IPS-18a (cell line): ENCODE data around the gene SHROOM2.

ENCODE experiments used
- H3K27ac ChIP-seq: one replicate; pipeline ENCODE4 v1.5.1; 2013; ENCODE audit warnings: low read length
- H3K27me3 ChIP-seq: one replicate; pipeline ENCODE4 v1.6.1; 2013; ENCODE audit warnings: mild to moderate bottlenecking, low read length; ENCODE audit not compliant: control insufficient read depth, insufficient read depth
- H3K36me3 ChIP-seq: one replicate; pipeline ENCODE4 v1.6.1; 2013; ENCODE audit warnings: low read depth, low read length; ENCODE audit not compliant: control insufficient read depth
- H3K4me1 ChIP-seq: one replicate; pipeline ENCODE4 v1.6.1; 2013; ENCODE audit warnings: low read depth, low read length; ENCODE audit not compliant: control insufficient read depth
- H3K4me3 ChIP-seq: one replicate; pipeline ENCODE4 v1.5.1; 2013; ENCODE audit warnings: low read length
- H3K9ac ChIP-seq: one replicate; pipeline ENCODE4 v1.6.1; 2013; ENCODE audit warnings: mild to moderate bottlenecking, low read length, moderate library complexity
- H3K9me3 ChIP-seq: one replicate; pipeline ENCODE4 v1.6.1; 2013; ENCODE audit warnings: low read depth, low read length; ENCODE audit not compliant: control insufficient read depth

The SHROOM2 gene

DNA sequence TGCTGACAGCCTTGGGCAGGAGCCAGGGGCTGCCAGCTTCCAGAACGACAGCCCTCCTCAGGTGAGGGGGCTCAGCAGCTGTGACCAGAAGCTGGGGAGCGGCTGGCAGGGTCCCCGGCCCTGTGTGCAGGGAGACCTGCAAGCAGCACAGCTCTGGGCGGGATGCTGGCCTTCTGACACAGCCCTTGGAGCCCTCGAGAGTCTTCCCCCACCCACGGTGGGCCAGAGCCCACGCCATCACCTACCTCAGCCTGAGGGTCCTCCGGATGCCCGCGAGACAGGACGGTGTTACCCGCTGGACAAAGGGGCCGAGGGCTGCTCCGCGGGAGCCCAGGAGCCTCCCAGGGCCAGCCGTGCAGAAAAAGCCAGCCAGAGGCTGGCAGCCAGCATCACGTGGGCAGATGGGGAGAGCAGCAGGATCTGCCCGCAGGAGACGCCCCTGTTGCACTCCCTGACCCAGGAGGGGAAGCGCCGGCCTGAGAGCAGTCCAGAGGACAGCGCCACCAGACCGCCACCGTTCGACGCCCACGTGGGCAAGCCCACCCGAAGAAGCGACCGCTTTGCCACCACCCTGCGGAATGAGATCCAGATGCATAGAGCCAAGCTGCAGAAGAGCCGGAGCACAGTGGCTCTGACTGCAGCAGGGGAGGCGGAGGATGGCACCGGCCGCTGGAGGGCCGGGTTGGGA is 109.1 kb downstream of the SHROOM2 start:
- peaks cover 32% of the 10 kb centered on the region for H3K36me3 ChIP-seq

DNA sequence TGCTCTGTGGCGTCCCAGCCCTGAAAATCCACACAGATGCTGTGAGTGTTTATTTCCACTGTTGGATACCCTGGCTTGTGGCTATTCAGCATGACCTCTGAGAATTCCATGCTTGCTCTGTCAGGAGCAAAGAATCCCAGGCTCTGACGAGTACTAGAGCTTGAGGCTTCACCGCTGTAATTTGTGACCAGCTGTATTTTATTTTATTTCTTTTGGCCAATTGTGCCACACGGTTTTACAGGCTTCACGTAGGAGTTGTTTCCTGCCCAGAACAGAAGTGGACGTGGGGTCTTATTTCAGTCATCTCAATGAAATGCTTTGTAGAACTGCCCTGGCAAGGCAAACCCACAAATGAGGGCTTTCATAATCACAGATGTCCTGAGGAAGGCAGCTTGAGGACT is 111.5 kb downstream of the SHROOM2 start:
- Histone ChIP-seq H3K4me3 (no peak overlapping the region), H3K27me3 (no peaks in the 10 kb centered on the region), H3K4me1 (peaks cover 3% of the 10 kb centered on the region), H3K9ac (no peak overlapping the region), H3K36me3 (peaks cover 28% of the 10 kb centered on the region), H3K27ac (no peak overlapping the region), H3K9me3 (no peaks in the 10 kb centered on the region)

More for the DNA sequence above, 109.1 kb downstream of the SHROOM2 start:
- Histone ChIP-seq H3K27me3 (no peaks in the 10 kb centered on the region), H3K4me1 (peaks cover 3% of the 10 kb centered on the region), H3K4me3 (no peak overlapping the region), H3K9me3 (no peaks in the 10 kb centered on the region), H3K9ac (no peak overlapping the region), H3K27ac (no peak overlapping the region)

DNA sequence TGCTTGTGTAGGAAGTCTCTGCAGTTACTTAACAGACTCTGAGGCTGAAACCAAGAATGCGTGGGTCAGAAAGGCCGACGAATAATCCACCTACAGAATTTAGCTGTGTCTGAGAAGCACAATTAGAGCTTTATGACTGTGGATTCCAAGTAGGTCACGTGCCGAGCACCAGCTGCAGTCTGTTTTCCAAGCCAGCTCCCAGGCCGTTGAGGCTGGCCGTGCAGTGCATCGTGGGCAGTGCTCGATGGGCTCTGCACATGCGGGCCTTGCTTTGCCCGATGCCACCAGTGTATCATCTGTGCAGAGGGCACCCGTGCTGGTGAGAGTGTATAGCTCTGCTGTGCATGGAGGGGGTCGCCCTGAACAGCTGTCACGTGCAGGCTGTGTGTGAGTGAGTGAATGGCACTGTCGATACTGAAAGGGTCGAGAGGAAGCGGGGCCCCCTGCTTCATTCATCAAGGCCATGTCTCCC is 113.4 kb downstream of the SHROOM2 start:
- no peaks in the 10 kb centered on the region for H3K9me3 ChIP-seq
- H3K27ac ChIP-seq: no peak overlapping the region
- no peak overlapping the region for H3K9ac ChIP-seq
- peaks cover 3% of the 10 kb centered on the region for H3K4me1 ChIP-seq
- H3K27me3 ChIP-seq: no peaks in the 10 kb centered on the region
- peaks cover 20% of the 10 kb centered on the region for H3K36me3 ChIP-seq
- no peak overlapping the region for H3K4me3 ChIP-seq

DNA sequence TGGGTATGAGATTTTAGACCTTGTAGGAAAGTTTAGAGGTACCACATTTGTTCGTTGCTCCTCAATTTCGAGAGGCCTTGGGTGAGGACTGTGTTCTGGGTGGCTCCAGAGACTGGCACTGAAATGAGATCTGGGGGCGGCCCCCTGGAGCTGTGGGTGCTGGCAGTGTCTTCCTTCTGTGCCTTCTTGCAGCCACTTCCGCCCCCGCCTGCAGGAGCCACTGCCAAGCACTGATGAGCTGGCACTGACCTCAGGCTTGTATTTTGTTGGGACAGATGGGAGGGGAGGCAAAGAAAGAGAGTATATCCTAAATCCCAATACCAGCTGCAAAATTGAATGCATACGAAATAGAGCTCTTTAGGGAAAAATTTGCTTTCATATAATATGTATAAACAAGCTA is 116.4 kb downstream of the SHROOM2 start:
- Histone ChIP-seq H3K36me3 (no peaks in the 10 kb centered on the region), H3K4me1 (peaks cover 9% of the 10 kb centered on the region), H3K9me3 (no peaks in the 10 kb centered on the region), H3K27me3 (no peaks in the 10 kb centered on the region), H3K27ac (no peak overlapping the region), H3K4me3 (no peak overlapping the region), H3K9ac (no peak overlapping the region)

DNA sequence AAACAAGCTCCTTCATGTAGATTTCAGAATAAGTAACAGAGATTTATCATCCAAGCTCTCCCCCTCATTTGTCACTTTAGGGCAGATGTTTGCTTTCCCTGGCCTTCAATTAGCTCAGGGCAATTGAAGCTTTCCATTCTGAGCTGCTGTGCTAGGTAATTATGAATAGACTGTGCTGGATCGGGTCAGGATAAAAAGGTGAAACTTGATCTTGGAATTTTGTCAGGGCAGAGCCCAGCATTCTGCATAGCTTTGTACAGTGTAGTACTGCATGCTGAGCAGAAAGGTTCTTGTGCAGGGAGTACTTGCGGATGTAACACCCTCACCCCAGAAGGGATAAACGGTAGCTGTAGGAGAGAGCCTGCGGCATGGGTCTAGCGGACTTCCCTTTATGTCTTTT is 116.9 kb downstream of the SHROOM2 start:
- no peaks in the 10 kb centered on the region for H3K27me3 ChIP-seq
- H3K9ac ChIP-seq: no peak overlapping the region
- no peaks in the 10 kb centered on the region for H3K9me3 ChIP-seq
- H3K4me3 ChIP-seq: no peak overlapping the region
- H3K27ac ChIP-seq: no peak overlapping the region
- no peaks in the 10 kb centered on the region for H3K36me3 ChIP-seq
- H3K4me1 ChIP-seq: peaks cover 9% of the 10 kb centered on the region

DNA sequence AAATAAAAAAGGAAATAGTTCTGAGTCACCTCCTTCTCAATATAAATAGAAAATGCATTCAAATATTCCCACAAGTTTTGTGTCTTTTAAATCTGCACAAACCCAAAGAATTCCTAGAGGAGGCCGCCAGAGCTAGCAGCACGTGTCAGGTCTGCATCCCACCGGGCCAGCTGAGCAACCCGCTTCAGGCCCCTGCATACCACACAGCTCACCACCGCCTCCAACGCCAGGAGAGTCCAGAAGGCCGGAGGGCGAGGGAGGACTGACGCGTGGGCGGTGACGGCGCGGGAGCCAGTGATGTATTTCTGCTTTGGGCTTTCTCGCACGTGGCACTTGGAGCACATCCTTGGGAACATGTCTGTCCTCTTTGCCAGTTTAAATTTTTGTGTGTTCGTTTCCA is 119.1 kb downstream of the SHROOM2 start:
- no peaks in the 10 kb centered on the region for H3K9me3 ChIP-seq
- peaks cover 8% of the 10 kb centered on the region for H3K4me1 ChIP-seq
- no peak overlapping the region for H3K27ac ChIP-seq
- no peaks in the 10 kb centered on the region for H3K36me3 ChIP-seq
- no peaks in the 10 kb centered on the region for H3K27me3 ChIP-seq
- no peak overlapping the region for H3K9ac ChIP-seq
- H3K4me3 ChIP-seq: no peak overlapping the region

DNA sequence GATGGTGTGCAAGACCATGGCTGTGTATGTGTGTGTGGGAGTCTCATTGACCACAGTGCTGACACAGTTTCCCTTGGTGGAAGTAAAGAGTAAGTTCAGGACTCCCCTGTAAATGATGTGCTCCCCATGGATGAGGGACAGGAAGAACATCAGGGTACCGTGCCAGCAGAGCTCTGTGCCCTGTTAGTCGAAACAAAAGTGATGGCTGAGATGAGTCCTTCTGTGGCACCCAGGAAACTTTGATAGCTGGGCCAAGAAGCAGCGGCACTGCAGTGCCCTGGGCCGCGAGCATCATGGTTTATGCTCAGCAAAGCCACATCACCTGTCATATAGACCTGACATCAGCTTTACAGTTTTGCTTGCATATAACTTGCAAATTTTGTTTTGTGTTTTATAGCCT is 119.5 kb downstream of the SHROOM2 start:
- Histone ChIP-seq H3K36me3 (no peaks in the 10 kb centered on the region), H3K4me3 (no peak overlapping the region), H3K4me1 (peaks cover 7% of the 10 kb centered on the region), H3K27ac (no peak overlapping the region), H3K27me3 (no peaks in the 10 kb centered on the region), H3K9ac (no peak overlapping the region), H3K9me3 (no peaks in the 10 kb centered on the region)

DNA sequence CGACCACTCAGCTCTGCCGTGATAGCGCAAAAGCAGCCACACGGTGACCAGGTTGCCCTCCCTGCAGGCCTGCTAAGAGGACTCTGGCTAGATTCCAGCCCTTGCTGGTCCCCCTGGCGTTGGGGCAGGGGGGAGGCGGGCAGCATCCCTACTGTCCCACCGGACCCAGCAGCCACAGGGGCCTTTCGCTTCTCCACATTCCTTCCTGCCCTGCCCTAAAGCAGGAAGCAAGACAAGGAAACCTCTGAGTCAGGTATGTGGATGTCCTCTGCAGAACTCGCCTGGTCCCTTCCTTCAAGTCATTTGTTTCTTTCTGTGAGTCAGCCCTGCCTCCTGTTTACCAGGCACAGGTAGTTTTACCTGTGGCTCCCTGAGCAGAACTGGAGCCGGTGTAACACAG is 120.7 kb downstream of the SHROOM2 start:
- Histone ChIP-seq H3K36me3 (no peaks in the 10 kb centered on the region), H3K27me3 (no peaks in the 10 kb centered on the region), H3K4me3 (no peak overlapping the region), H3K4me1 (peaks cover 17% of the 10 kb centered on the region), H3K27ac (no peak overlapping the region), H3K9ac (no peak overlapping the region), H3K9me3 (no peaks in the 10 kb centered on the region)

DNA sequence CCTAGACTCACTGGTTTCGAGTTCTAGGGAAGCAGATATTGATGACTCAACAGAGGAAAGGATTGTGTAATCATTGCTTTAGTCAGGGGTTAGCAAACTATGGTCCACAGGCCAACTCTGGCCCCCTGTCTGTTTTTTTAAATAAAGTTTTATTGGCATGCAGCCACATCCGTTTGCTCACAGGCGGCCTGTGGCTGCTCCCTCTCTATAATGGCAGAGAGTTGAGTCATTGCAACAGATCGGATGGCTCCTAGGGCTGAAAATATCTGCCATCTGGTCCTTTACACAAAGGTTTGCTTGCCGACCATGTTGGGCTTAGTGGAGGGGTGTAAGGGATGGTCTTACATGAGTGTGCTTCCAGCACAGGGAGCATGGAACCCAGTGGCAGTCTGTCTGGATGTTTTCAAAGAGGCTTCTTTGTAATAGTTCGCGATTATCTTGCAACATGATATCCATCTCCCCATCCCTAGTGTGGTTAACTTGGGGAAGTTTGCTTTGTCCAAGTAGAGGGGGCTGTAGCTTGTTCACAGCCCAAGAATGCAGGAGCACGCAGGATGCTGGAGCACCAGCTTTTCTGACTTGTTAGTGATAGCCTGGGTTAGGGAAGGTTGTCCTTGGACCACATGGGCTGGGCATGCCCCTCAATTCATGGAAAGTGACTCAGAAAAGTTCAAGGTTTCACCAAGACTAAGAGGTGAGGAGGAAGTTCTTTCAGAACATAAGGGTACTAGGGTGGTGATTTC is 121.6 kb downstream of the SHROOM2 start:
- no peaks in the 10 kb centered on the region for H3K36me3 ChIP-seq
- H3K9me3 ChIP-seq: no peaks in the 10 kb centered on the region
- no peak overlapping the region for H3K9ac ChIP-seq
- no peak overlapping the region for H3K4me3 ChIP-seq
- no peak overlapping the region for H3K27ac ChIP-seq
- peaks cover 26% of the 10 kb centered on the region for H3K4me1 ChIP-seq
- H3K27me3 ChIP-seq: no peaks in the 10 kb centered on the region

DNA sequence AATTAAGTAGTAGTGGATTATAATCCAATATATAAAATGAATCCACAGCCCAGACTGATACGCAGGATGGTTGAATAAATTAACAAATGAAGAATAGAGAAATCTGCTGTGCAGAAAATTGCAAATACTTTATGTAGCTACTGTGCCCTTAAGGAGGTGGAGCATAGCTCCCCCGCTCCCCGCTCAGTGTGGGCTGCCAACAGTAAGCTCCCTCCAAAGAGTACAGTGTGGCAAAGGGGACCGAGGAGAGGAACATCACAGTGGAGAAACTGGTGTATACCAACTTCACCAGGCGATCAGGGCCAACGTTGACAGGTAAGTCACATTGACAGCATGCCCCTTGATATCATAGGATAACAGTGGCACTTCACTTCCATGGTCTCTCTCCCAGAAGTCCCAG is 123.0 kb downstream of the SHROOM2 start:
- Histone ChIP-seq H3K36me3 (no peaks in the 10 kb centered on the region), H3K27ac (no peak overlapping the region), H3K9me3 (no peaks in the 10 kb centered on the region), H3K4me3 (no peak overlapping the region), H3K9ac (no peak overlapping the region), H3K4me1 (peaks cover 34% of the 10 kb centered on the region), H3K27me3 (no peaks in the 10 kb centered on the region)

DNA sequence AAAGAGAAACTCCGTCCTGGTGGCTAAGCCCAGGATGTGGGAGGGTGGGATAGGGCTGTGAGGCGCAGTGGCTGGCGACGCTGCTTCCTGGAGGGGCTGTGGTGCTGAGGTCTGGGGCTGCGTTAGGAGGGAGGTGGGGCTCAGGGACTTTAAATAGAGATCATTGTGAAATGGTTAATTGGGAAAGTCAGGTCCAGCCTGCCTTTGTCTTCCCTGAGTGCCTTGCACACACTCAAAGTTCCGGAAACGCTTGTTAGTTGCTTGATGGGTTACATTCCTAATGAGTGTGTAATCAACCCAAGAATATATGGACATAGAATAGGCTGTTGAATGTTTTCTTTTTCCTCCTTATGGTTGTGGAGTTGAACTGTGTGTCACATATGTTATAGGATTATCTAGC is 125.3 kb downstream of the SHROOM2 start:
- Histone ChIP-seq H3K27me3 (no peaks in the 10 kb centered on the region), H3K4me3 (no peak overlapping the region), H3K27ac (no peak overlapping the region), H3K9me3 (no peaks in the 10 kb centered on the region), H3K4me1 (peaks cover 38% of the 10 kb centered on the region), H3K9ac (no peak overlapping the region), H3K36me3 (no peaks in the 10 kb centered on the region)
